Non-pigmented ciliary epithelial cell (primary cell): ENCODE data around the gene MDH1.
"Not testable (repeated sequence)": the region's sequence is repeated elsewhere in the genome, so short reads cannot be mapped to it uniquely, and the experiment has no call there.

Experiments
- DNase-seq: peaks from one replicate; pipeline ENCODE4 v3.0.0-alpha.2; 2010; ENCODE audit warnings: low read depth

Gene MDH1

DNA sequence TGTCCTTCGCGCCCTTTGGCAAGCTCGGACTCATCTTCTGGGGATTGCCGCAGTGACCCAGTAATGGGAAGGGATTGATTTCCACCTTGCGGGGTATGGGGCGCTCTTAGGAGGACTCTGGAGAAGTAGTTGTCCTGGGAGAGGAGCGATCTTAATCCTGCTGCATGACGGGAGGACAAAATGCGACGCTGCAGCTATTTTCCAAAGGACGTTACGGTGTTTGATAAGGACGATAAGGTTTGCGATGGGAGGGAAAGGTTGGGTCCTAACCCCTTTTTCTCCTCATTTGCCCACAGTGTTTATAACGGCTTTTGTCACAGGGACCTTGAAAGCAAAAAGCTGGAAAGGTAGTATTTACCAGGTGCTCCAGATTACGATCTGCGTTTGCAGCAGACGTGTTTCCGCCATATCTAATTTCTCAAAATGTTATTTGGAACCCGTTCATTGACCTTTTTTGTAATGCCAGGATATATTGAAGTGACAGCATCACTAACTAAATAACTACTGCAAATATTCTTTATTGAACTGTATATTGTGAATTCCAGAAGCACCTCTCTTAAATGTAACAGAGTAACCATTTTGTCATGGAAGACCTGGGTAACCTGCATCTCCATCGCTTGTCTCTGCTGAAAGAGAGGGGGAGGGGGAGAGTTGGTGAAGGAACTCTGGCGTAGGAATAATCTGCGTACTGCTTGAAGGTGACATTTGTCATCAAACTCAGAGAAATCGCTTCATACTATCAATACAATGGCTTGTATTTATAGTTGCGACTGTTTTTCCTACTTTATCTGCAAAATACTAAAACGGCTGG is 590 bp downstream of the MDH1 start:
- DNase-seq, result no peak

DNA sequence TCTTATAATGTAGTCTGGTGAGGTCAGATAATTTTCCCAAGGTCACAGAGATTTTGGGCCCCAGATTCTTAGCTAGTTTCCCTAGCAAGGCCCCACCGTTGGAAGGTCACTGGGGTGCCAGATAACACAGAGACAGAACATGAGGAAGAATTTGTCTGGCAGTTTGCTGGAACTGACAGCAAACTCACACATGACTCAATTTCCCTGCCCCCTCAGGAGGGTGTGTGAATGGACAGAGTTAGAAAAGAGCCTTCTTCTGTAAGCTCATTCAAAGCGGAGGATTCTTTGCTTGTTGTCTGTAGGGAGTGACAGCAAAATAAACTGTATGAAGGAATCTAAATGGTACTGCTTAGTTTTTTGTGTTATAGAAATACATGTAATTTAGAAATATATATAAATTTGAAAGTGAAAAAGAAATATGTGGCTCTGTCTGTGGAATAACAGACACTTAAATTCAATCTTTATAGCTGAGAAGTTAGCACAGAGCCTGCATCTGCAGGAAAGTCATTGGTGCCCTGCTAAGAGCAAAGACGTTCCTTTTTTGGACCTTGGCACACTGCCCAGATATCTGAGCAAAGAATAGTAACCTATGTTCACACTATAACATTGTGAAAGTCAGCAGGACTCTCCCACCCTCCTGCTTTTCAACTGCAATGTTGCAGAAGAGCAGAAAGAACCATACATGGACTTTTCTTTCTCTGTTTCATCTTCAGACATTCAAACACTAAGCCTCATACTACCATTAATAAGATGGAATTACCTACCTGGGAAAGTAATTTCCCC is 2.1 kb downstream of the MDH1 start:
- DNase-seq, result no peak

DNA sequence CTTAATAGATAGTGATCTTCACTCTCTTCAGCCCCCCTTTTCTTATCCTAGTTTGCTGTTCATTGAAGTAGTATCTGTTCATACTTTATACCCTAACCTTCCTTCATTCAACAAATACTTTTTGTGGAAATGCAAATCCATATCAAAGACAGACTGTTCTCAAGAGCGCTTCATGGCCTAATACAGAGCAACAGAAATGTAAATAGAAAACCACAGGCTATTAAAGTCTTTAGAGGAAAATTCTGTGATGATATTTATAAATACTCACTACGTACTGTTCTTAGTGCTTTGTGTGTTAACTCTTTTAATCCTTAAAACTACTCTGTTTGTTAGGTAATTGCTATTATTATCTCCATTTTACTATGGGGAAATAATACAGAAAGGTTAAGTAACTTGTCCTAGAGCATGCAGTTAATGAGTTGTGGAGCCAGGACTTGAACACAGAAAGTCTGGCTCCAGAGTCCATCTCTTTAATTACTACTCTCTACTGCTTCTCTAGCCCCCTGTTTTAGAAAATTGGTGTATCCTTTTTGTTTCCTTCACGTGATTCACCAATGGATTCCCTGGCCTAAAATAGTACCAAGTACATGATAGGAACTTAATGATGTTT is 2.9 kb downstream of the MDH1 start:
- DNase-seq, result no peak

DNA sequence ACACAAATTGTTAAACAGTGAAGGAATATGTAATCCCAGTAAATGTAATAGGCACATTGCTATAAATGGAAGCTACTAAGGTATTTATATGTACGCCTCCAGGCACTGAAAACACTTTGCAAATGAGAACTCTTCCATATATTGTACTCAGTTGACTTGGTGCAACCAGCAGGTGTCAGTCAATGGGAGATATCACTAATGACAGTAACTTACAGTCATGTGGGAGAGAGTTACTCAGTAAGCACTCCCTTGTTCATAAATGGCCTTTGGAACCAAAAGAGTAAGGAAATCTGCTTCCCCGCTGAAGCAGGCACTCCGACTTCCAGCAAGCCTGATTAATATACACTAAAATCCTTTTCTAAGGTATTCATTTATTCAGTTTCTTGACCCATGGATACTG is 5.9 kb downstream of the MDH1 start:
- DNase-seq, result no peak

GRCh38 chr2:63596401-63596883 is 7.7 kb downstream of the MDH1 start:
- DNase-seq, result no peak

GRCh38 chr2:63598981-63599380 is 10.2 kb downstream of the MDH1 start:
- no peak for DNase-seq

- DNase-seq, result no peak
Observed at GRCh38 chr2:63600881-63601460, 12.2 kb downstream of the MDH1 start.

GRCh38 chr2:63604666-63605065 is 15.9 kb downstream of the MDH1 start:
- DNase-seq, result no peak

DNA sequence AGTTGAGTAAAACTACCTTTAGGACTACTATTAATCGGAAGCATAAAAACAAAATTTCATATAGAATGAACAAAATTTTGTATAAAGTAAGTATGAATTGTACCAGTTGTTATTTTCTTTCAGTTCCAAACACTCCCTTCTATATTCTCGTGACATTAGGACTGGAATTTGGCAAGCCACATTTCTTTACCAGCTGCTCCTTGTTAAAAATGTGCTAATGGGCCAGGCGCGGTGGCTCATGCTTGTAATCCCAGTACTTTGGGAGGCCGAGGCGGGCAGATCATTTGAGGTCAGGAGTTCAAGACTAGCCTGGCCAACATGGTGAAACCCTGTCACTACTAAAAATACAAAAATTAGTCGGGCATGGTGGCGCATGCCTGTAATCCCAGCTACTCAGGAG is 20.1 kb downstream of the MDH1 start:
- not testable (repeated sequence) for DNase-seq

GRCh38 chr2:63610525-63610924 is 21.8 kb downstream of the MDH1 start:
- DNase-seq, result no peak

GRCh38 chr2:63613391-63613901 is 24.7 kb downstream of the MDH1 start:
- no peak for DNase-seq

DNA sequence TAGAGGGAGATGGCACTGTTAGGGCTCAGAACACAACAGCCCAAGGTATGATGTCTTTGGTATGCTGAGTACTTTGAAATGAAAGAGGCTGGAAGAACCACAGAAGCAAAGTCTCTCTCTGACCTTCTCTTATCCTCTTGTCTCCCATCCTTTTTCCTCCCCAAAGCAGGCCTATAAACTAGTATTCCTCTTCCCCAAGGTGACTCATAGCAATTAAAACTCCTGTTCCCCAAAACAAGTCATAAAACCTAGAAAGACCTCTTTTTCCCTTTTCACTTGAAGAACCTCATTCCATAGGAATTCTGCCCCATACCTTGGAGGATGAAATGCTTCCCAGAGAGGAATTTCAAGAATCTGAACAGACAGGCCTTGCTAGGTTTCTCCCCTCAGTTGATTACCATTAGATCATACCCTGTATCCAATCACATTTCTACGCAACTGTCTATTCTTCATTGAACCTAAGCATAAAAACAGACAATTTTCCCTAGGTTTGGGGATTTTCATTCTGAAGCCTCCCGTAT is 25.7 kb downstream of the MDH1 start:
- DNase-seq, result peak; percentile 47

DNA sequence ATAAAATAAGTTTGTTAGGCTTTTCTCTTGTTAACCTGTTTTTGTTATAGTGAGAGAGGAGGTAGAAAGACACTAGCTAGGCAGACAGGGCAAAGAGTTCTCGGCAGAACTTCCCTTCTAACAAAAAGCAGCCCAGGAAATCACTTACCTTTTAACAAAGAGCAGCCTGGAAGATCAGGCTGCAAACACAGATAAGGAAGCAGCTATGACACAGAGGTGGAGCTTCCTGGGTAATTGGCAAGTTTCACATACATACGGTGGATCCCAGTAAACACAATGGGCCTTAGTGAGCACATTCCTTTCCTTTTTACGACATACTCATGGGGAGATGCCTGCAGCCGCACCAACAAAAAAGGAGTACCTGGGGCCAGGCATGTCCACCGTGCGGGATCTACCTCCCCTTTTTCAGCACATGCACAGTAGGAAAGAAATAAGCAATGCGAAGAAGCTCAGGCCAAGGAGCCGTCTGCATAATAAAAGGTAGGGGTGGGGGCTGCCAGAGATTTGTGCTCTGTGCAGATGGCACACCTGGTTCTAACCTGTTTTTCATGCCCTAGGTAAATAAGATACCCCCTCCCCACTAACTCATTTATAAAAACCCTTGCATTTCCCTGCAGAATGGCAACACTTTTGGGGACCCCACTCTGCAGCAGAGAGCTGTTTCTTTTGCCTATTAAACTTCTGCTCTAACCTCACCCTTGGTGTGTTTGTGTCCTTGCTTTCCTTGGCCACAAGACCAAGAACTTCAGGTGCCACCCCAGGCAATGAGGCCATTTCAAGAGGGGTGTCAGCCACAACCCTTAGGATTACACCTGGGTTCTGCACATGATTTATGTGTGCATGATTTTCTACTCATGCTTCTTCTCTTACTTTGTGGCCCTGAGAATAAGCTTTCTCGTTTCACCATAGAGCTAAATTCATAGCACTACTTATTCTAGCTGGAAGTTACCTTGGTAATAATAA is 26.5 kb downstream of the MDH1 start:
- DNase-seq, result peak; percentile 22

- no peak for DNase-seq
Observed at GRCh38 chr2:63617366-63617765, 28.6 kb downstream of the MDH1 start.

GRCh38 chr2:63619328-63619727 is 30.6 kb downstream of the MDH1 start:
- no peak for DNase-seq

- no peak for DNase-seq
Observed at GRCh38 chr2:63622751-63623150, 34.0 kb downstream of the MDH1 start.

GRCh38 chr2:63623763-63624162 is 35.0 kb downstream of the MDH1 start:
- DNase-seq, result not testable (repeated sequence)

- no peak for DNase-seq
Observed at GRCh38 chr2:63627866-63628265, 39.1 kb downstream of the MDH1 start.

- no peak for DNase-seq
Observed at GRCh38 chr2:63628403-63628942, 39.7 kb downstream of the MDH1 start.

GRCh38 chr2:63631501-63631900 is 42.7 kb downstream of the MDH1 start:
- no peak for DNase-seq
